Tibial nerve (tissue), 4 donors: ENCODE measurements around the gene OR2V2. TPM values are rescaled to one million over a fixed set of nuclear protein-coding genes. Genes with fewer than 3 reads are reported as not detected.

ENCODE experiments used
- DNase-seq, 2 donors: peaks; one replicate each; pipeline ENCODE4 v3.0.0-alpha.2; 2019; ENCODE audit warnings: low spot score in 2 of 2
- H3K27ac ChIP-seq, 4 donors: fragments of 200-600 bp; sonication (generic) in 3 of 4; one replicate each; pipeline ENCODE4 v1.5.1; 2017 to 2019; ENCODE audit warnings: mild to moderate bottlenecking in 1 of 4
- H3K27me3 ChIP-seq, 2 donors: fragments of 200-600 bp; sonication (generic) in 1 of 2; one replicate each; pipeline versions ENCODE4 v1.5.1 to v1.6.0; 2017 to 2019
- H3K36me3 ChIP-seq, 3 donors: fragments of 200-600 bp; sonication (generic); one replicate each; pipeline ENCODE4 v1.5.1; 2018 to 2019
- H3K4me1 ChIP-seq, 4 donors: fragments of 200-600 bp; sonication (generic) in 3 of 4; one replicate each; pipeline ENCODE4 v1.5.1; 2017 to 2019
- H3K4me3 ChIP-seq, 4 donors: fragments of 200-600 bp; sonication (generic) in 3 of 4; one replicate each; pipeline ENCODE4 v1.5.1; 2017 to 2019; ENCODE audit warnings: mild to moderate bottlenecking in 1 of 4, moderate library complexity in 1 of 4
- H3K9me3 ChIP-seq, 4 donors: fragments of 200-600 bp; sonication (generic) in 3 of 4; one replicate each; pipeline ENCODE4 v1.5.1; 2017 to 2019
- EP300 ChIP-seq, 2 donors: sonication (generic); formaldehyde crosslinking; IDR thresholded peaks; one replicate each; pipeline ENCODE4 v1.6.1; 2017; ENCODE audit warnings: antibody characterized with exemption in 2 of 2, mild to moderate bottlenecking in 1 of 2
- POLR2A ChIP-seq, 2 donors: fragments of 450-650 bp; IDR thresholded peaks; one replicate each; pipeline ENCODE4 v1.6.1; 2017; ENCODE audit warnings: antibody characterized with exemption in 2 of 2, mild to moderate bottlenecking in 2 of 2, moderate library complexity in 2 of 2
- WGBS, 2 donors: methylation state at CpG; one replicate each; pipeline ENCODE4 v1.1.5; 2018; 5-methylcytosine and 5-hydroxymethylcytosine counted together
- total RNA-seq, 4 donors: library from RNA; depleted of rRNA; stranded (reverse); fragments of >200 nt; gene quantifications; one replicate each; pipeline ENCODE4 v1.1.0, GENCODE V29; 2016
- TF ChIP-seq, protein P1 (sequence below), 5 experiments: fragments of 200-600 bp in 3 of 5; fragments of 450-650 bp in 2 of 5; sonication (generic) in 3 of 5; IDR thresholded peaks; one replicate each; pipeline ENCODE4 v1.5.1; 2016 to 2019; ENCODE audit warnings: antibody characterized with exemption in 5 of 5, mild to moderate bottlenecking in 3 of 5, moderate library complexity in 2 of 5

The OR2V2 gene
- total RNA-seq, 4 donors from 2014 or later: not detected

DNA sequence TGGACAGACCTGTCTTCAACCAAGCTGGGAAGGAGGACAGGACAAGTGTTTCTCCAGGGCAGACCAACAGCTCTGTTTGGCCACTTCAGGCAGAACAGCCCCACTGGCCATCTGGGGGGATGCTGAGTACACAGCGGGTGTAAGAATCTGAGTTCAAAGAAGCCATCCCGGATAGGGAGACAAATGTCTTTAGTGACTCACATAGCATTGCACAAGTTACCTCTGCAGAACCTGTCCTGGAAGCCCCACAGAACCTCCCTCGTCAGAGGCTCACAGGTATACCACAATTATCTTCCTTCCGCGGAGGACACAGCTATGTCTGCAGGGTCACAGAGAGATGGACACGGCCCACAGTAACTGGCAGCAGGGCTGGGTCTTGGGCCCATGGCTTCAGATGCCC, 2.0 kb downstream of the OR2V2 start:
- no peaks in the 10 kb centered on the region for H3K9me3 ChIP-seq
- H3K4me3 ChIP-seq: no peak overlapping the region
- 94 to 96% methylated on average over 6 of the region's 6 CpGs for WGBS, 2 donors
- H3K27me3 ChIP-seq: peaks cover 0 to 35% of the 10 kb centered on the region in 2 donors
- DNase-seq: no peak
- TF ChIP-seq, protein P1, sequence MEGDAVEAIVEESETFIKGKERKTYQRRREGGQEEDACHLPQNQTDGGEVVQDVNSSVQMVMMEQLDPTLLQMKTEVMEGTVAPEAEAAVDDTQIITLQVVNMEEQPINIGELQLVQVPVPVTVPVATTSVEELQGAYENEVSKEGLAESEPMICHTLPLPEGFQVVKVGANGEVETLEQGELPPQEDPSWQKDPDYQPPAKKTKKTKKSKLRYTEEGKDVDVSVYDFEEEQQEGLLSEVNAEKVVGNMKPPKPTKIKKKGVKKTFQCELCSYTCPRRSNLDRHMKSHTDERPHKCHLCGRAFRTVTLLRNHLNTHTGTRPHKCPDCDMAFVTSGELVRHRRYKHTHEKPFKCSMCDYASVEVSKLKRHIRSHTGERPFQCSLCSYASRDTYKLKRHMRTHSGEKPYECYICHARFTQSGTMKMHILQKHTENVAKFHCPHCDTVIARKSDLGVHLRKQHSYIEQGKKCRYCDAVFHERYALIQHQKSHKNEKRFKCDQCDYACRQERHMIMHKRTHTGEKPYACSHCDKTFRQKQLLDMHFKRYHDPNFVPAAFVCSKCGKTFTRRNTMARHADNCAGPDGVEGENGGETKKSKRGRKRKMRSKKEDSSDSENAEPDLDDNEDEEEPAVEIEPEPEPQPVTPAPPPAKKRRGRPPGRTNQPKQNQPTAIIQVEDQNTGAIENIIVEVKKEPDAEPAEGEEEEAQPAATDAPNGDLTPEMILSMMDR (IDR thresholded peaks at IDR 0.05): no peak
- TF ChIP-seq POLR2A (IDR thresholded peaks at IDR 0.05): no peak
- no peaks in the 10 kb centered on the region for H3K4me1 ChIP-seq
- no peaks in the 10 kb centered on the region for H3K36me3 ChIP-seq
- no peak overlapping the region for H3K27ac ChIP-seq

DNA sequence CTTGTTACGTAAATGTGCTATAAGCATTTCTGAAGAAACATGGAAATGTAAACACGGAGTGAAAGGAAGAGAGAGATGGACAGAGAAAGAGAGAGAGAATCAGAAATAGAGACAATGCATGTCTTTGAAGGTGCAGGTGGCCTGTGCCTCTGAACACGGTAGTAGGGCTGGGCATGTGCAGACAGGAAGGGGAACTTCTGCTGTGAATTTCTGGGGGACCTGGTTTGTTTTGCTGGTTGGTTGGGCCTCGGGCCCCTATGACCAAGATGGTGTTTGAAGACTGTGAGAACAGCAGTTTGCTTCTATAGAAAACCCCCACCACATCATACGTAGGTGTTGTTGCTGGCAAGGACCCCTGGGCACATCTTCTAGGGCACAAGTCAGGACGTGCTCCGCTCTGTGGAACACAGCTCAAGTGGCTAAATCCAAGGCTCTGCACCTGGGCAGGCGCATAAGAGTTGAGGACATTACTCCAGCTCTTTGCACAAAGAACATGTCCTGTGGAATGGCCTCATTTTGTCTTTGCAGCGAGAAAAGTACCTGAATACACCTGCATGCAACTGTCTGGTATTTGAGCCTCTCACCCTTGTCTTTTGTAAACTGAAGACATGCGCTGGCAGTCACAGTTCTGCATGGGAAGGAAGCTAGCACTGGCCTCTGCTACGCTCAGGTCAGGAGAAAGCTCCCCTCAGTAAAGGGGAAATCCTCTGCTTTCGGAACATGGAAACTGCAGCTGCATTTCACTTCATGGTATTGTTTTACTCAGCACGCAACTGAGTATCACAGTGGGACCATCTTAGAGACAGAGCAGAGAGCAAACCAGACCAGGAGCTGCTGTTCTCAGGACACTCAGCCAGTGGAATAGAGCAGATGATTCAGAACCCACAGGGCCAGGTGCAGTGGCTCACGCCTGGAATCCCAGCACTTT, 2.7 kb downstream of the OR2V2 start:
- H3K27ac ChIP-seq: no peak overlapping the region
- WGBS, 2 donors: 77 to 80% methylated on average over 14 of the region's 14 CpGs
- no peaks in the 10 kb centered on the region for H3K36me3 ChIP-seq

DNA sequence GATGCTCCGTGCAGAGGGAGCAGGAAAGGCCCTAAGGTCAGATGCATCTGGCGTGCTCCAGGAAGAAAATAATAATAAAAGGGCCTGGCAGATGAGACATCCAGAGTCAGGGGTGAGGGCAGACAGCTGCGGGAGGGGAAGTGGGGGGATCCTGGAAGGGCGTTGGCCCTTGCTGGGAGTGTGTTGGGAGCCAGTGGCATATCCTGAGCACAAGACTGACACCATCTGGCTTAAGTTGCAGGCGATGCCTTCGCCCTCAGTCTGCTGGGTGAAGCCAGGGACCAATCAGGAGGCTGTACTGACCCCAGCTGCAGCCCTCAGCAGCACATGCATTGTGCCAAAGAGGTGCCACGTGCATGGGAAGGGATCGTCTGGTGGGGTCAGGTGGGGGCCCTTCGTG, 3.8 kb downstream of the OR2V2 start:
- no peak for DNase-seq
- H3K27ac ChIP-seq: no peak overlapping the region
- H3K27me3 ChIP-seq: peaks cover 0 to 32% of the 10 kb centered on the region in 2 donors
- no peaks in the 10 kb centered on the region for H3K36me3 ChIP-seq
- TF ChIP-seq, protein P1 (IDR thresholded peaks at IDR 0.05): no peak
- TF ChIP-seq EP300 (IDR thresholded peaks at IDR 0.05): no peak
- no peak for TF ChIP-seq POLR2A (IDR thresholded peaks at IDR 0.05)
- WGBS, 2 donors: 19 to 20% methylated on average over 9 of the region's 9 CpGs
- no peaks in the 10 kb centered on the region for H3K4me1 ChIP-seq
- H3K9me3 ChIP-seq: no peaks in the 10 kb centered on the region
- no peak overlapping the region for H3K4me3 ChIP-seq

More for the DNA sequence above, 2.7 kb downstream of the OR2V2 start:
- Histone ChIP-seq H3K4me3 (no peak overlapping the region), H3K27me3 (peaks cover 0 to 35% of the 10 kb centered on the region in 2 donors), H3K9me3 (no peaks in the 10 kb centered on the region), H3K4me1 (no peaks in the 10 kb centered on the region)
- DNase-seq: no peak
- TF ChIP-seq, protein P1 (IDR thresholded peaks at IDR 0.05): no peak
- TF ChIP-seq POLR2A (IDR thresholded peaks at IDR 0.05) (no peak), EP300 (IDR thresholded peaks at IDR 0.05) (no peak)

DNA sequence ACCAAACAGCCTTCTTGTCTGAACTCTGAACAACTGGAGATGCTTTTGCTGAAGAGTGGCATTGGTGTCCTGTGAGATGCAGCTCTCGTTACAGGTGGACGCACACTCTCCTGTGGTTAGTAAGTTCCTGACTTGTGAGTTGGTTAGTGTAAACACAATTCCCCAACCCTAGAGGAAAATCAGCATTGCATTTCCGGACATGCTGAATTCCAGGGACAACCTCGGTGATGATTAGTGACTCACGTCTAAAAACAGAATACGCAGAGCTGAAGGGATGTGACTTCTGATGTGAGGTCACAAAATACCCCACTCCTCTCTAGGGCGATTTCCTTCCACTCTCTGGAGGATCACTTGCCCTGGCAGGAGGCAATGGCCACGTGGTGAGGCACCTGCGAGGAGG, 5.0 kb downstream of the OR2V2 start:
- H3K9me3 ChIP-seq: no peaks in the 10 kb centered on the region
- no peak for DNase-seq
- peaks cover 0 to 32% of the 10 kb centered on the region in 2 donors for H3K27me3 ChIP-seq
- no peaks in the 10 kb centered on the region for H3K4me1 ChIP-seq
- TF ChIP-seq EP300 (IDR thresholded peaks at IDR 0.05): no peak
- no peak for TF ChIP-seq POLR2A (IDR thresholded peaks at IDR 0.05)
- TF ChIP-seq, protein P1 (IDR thresholded peaks at IDR 0.05): no peak
- no peaks in the 10 kb centered on the region for H3K36me3 ChIP-seq
- H3K27ac ChIP-seq: no peak overlapping the region
- H3K4me3 ChIP-seq: no peak overlapping the region
- 78 to 86% methylated on average over 9 of the region's 9 CpGs for WGBS, 2 donors

DNA sequence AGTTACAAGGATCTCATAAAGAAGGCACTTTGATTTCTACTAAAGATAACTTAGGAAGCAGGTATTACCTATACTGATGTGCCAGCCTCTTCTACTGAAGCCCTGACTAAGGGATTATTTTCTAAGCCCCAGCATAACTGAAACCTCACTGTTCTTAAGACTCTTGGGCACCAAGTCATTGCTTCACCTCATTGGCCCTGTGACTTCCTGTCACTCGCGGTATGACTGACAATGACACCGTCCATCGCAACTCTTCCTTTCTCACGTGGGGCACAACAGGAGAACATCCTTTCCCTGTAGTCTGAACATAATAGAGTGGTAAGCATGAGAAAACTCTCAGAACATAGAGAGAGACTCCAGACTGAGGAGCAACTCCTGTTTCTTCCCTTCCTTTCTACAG, 6.4 kb downstream of the OR2V2 start:
- Histone ChIP-seq H3K27ac (no peak overlapping the region), H3K36me3 (no peaks in the 10 kb centered on the region), H3K4me3 (no peak overlapping the region), H3K27me3 (peaks cover 0 to 27% of the 10 kb centered on the region in 2 donors), H3K4me1 (no peaks in the 10 kb centered on the region), H3K9me3 (no peaks in the 10 kb centered on the region)
- no peak for DNase-seq
- WGBS, 2 donors: 64 to 70% methylated on average over 5 of the region's 5 CpGs
- TF ChIP-seq POLR2A (IDR thresholded peaks at IDR 0.05) (no peak), EP300 (IDR thresholded peaks at IDR 0.05) (no peak)
- TF ChIP-seq, protein P1 (IDR thresholded peaks at IDR 0.05): no peak
